ENCODE data around the gene ATP6V0C. TPM values are rescaled to one million over a fixed set of nuclear protein-coding genes. Genes with fewer than 3 reads are reported as not detected.
A peak's percentile ranks its signal among the peaks of the same experiment; 100 is the strongest.

The ATP6V0C gene
- total and polyA plus RNA-seq, 2 of the 8 experiments (the other 6 are each of a cell fraction or from before 2014, with no cell fraction given): 125 to 176 TPM

MicroRNAs encoded within 50 kb of the gene (microRNA counts, 767-probe panel; counts per million panel counts)
- 879 counts per million, percentile 95 among the panel's probes with 10 or more counts for microRNA hsa-miR-3178

Small RNA genes lying within 50 kb of the gene (microRNA-seq; reads per million reads assigned to microRNA genes)
- gene MIR3178 (ENCODE audit: borderline microRNAs expressed in 2 of 2, borderline number of aligned reads in 2 of 2, borderline replicate concordance in 1 of 2) (0 reads per million in 2 experiments), gene MIR6768 (ENCODE audit: borderline microRNAs expressed in 2 of 2, borderline number of aligned reads in 2 of 2, borderline replicate concordance in 1 of 2) (0.69 to 1.4 reads per million in 2 experiments)

Small RNA genes lying within 50 kb of the gene (small RNA-seq; reads per million reads assigned to genes)
- not detected for gene AC093525.1 (ENCODE audit: insufficient read depth)
- not detected for gene MIR3178 (ENCODE audit: insufficient read depth)
- gene MIR6768 (ENCODE audit: insufficient read depth): 2.7 reads per million, percentile 33 among the genes with 10 or more reads in this experiment

Other genes starting within 250 kb of the ATP6V0C start
- gene RNPS1, start 245.8 kb upstream of the ATP6V0C start, total RNA-seq (2021; fragmentation: NEBNext Ultra II Directional; extraction: Animal tissue kit (Norgen Biotek cat#: 25700)): 330 and 357 TPM in 2 replicates
- 350 and 516 TPM in 2 replicates for gene RNPS1, start 245.8 kb upstream of the ATP6V0C start, polyA plus RNA-seq (2011; rRNA removed)
- gene ABCA3, start 173.2 kb upstream of the ATP6V0C start, total RNA-seq (2021; fragmentation: NEBNext Ultra II Directional; extraction: Animal tissue kit (Norgen Biotek cat#: 25700)): 7.9 TPM in 2 replicates
- gene ABCA3, start 173.2 kb upstream of the ATP6V0C start, polyA plus RNA-seq (2011; rRNA removed): 5.7 and 8.8 TPM in 2 replicates
- gene CCNF, start 84.5 kb upstream of the ATP6V0C start, total RNA-seq (2021; fragmentation: NEBNext Ultra II Directional; extraction: Animal tissue kit (Norgen Biotek cat#: 25700)): 54.3 and 55.9 TPM in 2 replicates
- gene CCNF, start 84.5 kb upstream of the ATP6V0C start, polyA plus RNA-seq (2011; rRNA removed): 15.4 and 25.5 TPM in 2 replicates
- gene TEDC2, start 53.8 kb upstream of the ATP6V0C start, total RNA-seq (2021; fragmentation: NEBNext Ultra II Directional; extraction: Animal tissue kit (Norgen Biotek cat#: 25700)): 54.2 and 54.6 TPM in 2 replicates
- 55.6 and 71.2 TPM in 2 replicates for gene TEDC2, start 53.8 kb upstream of the ATP6V0C start, polyA plus RNA-seq (2011; rRNA removed)
- 0.34 and 0.52 TPM in 2 replicates for gene NTN3, start 42.7 kb upstream of the ATP6V0C start, total RNA-seq (2021; fragmentation: NEBNext Ultra II Directional; extraction: Animal tissue kit (Norgen Biotek cat#: 25700))
- gene NTN3, start 42.7 kb upstream of the ATP6V0C start, polyA plus RNA-seq (2011; rRNA removed): 0.30 and 0.74 TPM in 2 replicates
- 18.6 and 21.5 TPM in 2 replicates for gene TBC1D24, start 38.8 kb upstream of the ATP6V0C start, total RNA-seq (2021; fragmentation: NEBNext Ultra II Directional; extraction: Animal tissue kit (Norgen Biotek cat#: 25700))
- 8.7 and 13.3 TPM in 2 replicates for gene TBC1D24, start 38.8 kb upstream of the ATP6V0C start, polyA plus RNA-seq (2011; rRNA removed)
- 43.0 and 45.0 TPM in 2 replicates for gene AMDHD2, start 6.4 kb downstream of the ATP6V0C start, total RNA-seq (2021; fragmentation: NEBNext Ultra II Directional; extraction: Animal tissue kit (Norgen Biotek cat#: 25700))
- 54.6 and 77.1 TPM in 2 replicates for gene AMDHD2, start 6.4 kb downstream of the ATP6V0C start, polyA plus RNA-seq (2011; rRNA removed)
- not detected in 2 replicates for gene CEMP1, start 17.5 kb downstream of the ATP6V0C start, total RNA-seq (2021; fragmentation: NEBNext Ultra II Directional; extraction: Animal tissue kit (Norgen Biotek cat#: 25700))
- 0.08 TPM in 1 of 2 replicates, not detected in the other for gene CEMP1, start 17.5 kb downstream of the ATP6V0C start, polyA plus RNA-seq (2011; rRNA removed)
- 27.8 and 28.0 TPM in 2 replicates for gene PDPK1, start 24.1 kb downstream of the ATP6V0C start, total RNA-seq (2021; fragmentation: NEBNext Ultra II Directional; extraction: Animal tissue kit (Norgen Biotek cat#: 25700))
- gene PDPK1, start 24.1 kb downstream of the ATP6V0C start, polyA plus RNA-seq (2011; rRNA removed): 13.8 and 17.1 TPM in 2 replicates
- 24.8 and 26.6 TPM in 2 replicates for gene KCTD5, start 168.6 kb downstream of the ATP6V0C start, total RNA-seq (2021; fragmentation: NEBNext Ultra II Directional; extraction: Animal tissue kit (Norgen Biotek cat#: 25700))
- gene KCTD5, start 168.6 kb downstream of the ATP6V0C start, polyA plus RNA-seq (2011; rRNA removed): 31.8 and 46.8 TPM in 2 replicates
- 1.3 and 2.2 TPM in 2 replicates for gene PRSS27, start 206.3 kb downstream of the ATP6V0C start, total RNA-seq (2021; fragmentation: NEBNext Ultra II Directional; extraction: Animal tissue kit (Norgen Biotek cat#: 25700))
- 7.5 and 10.5 TPM in 2 replicates for gene PRSS27, start 206.3 kb downstream of the ATP6V0C start, polyA plus RNA-seq (2011; rRNA removed)
- 563 and 579 TPM in 2 replicates for gene SRRM2, start 238.7 kb downstream of the ATP6V0C start, total RNA-seq (2021; fragmentation: NEBNext Ultra II Directional; extraction: Animal tissue kit (Norgen Biotek cat#: 25700))
- gene SRRM2, start 238.7 kb downstream of the ATP6V0C start, polyA plus RNA-seq (2011; rRNA removed): 300 and 654 TPM in 2 replicates

Measured in H1 (cell line).